Ovary (tissue), 9 donors: ENCODE measurements around the gene CRACDL. TPM values are rescaled to one million over a fixed set of nuclear protein-coding genes. Genes with fewer than 3 reads are reported as not detected.

Experiments
- DNase-seq, 5 donors: peaks; one replicate each; pipeline ENCODE4 v3.0.0-alpha.2; 2019 to 2020
- H3K27ac ChIP-seq, 2 donors: fragments of 200-600 bp; one replicate each; pipeline versions ENCODE4 v1.5.1 to v1.8.0; 2019 to 2022
- H3K27me3 ChIP-seq: fragments of 200-600 bp; one replicate; pipeline ENCODE4 v1.8.0; 2022
- H3K36me3 ChIP-seq: fragments of 200-600 bp; sonication (generic); one replicate; pipeline ENCODE4 v1.5.1; 2019
- H3K4me1 ChIP-seq: one replicate; pipeline ENCODE4 v1.8.1; 2013; ENCODE audit warnings: mild to moderate bottlenecking, moderate library complexity; ENCODE audit not compliant: insufficient read depth
- H3K4me3 ChIP-seq: fragments of 200-600 bp; sonication (generic); one replicate; pipeline ENCODE4 v1.5.1; 2017
- H3K9me3 ChIP-seq, 2 donors: fragments of 200-600 bp in 1 of 2; sonication (generic) in 1 of 2; one replicate each; pipeline versions ENCODE4 v1.5.1 to v1.8.1; 2013 to 2019; ENCODE audit warnings: mild to moderate bottlenecking in 1 of 2, moderate library complexity in 1 of 2
- CTCF ChIP-seq, 3 donors: fragments of 450-650 bp in 2 of 3; fragments of 200-600 bp in 1 of 3; IDR thresholded peaks; one replicate each; pipeline versions ENCODE4 v1.5.1 to v1.8.0; 2016 to 2022; ENCODE audit warnings: antibody characterized with exemption in 3 of 3, mild to moderate bottlenecking in 1 of 3
- EP300 ChIP-seq: sonication (generic); formaldehyde crosslinking; IDR thresholded peaks from one replicate; pipeline ENCODE4 v1.6.1; 2017; ENCODE audit warnings: antibody characterized with exemption
- POLR2A ChIP-seq: fragments of 450-650 bp; IDR thresholded peaks from one replicate; pipeline ENCODE4 v1.6.1; 2017; ENCODE audit warnings: antibody characterized with exemption, mild to moderate bottlenecking, moderate library complexity
- WGBS, 3 donors: extraction: QIAGEN DNeasy Blood & Tissue Kit in 1 of 3; methylation state at CpG; one replicate each; pipeline versions ENCODE4 v1.1.5 to v1.1.7; 2013 to 2017; 5-methylcytosine and 5-hydroxymethylcytosine counted together
- intact Hi-C, 4 donors: fragments of 100-400 bp; cut with DNase I; formaldehyde crosslinking; loops; one replicate each; pipeline versions ENCODE4 v1.11.0 to v1.15.1; 2022 to 2023
- polyA plus RNA-seq, 2 donors: library from polyadenylated mRNA; stranded (reverse); fragments of 200-250 nt in 1 of 2; fragments of 350-450 nt in 1 of 2; fragmentation: Illumina TruSeq in 1 of 2; extraction: RNeasy Lipid Tissue Mini Kit (QIAGEN cat#74804) in 1 of 2; gene quantifications; one replicate each; pipeline ENCODE4 v1.2.3, GENCODE V29; 2013 to 2014
- total RNA-seq, 7 donors: library from RNA; depleted of rRNA in 2 of 7; stranded (reverse); fragments of >200 nt in 2 of 7; fragmentation: NEBNext Ultra II Directional in 3 of 7; extraction: Animal tissue kit (Norgen Biotek cat#: 25700) in 3 of 7; gene quantifications; one replicate each; pipeline versions ENCODE4 v1.1.0 to v1.2.4, GENCODE V29; 2016 to 2023
- donor health status: DM: no; HTN: no; CAD: no; lungs with moderate emphysema.
- donor health status: DM: no; HTN: no; CAD: no.
- donor health status: Bipolar disorder and iron deficiency.
- donor health status: DM: yes; HTN: yes; CAD: no.
- donor health status: DM: no; HTN: no; CAD: no.
- donor health status: DM: yes; HTN: yes; CAD: no.

The CRACDL gene
- total and polyA plus RNA-seq, 9 donors = 1.2 to 22.4 (median 2.7) TPM

DNA sequence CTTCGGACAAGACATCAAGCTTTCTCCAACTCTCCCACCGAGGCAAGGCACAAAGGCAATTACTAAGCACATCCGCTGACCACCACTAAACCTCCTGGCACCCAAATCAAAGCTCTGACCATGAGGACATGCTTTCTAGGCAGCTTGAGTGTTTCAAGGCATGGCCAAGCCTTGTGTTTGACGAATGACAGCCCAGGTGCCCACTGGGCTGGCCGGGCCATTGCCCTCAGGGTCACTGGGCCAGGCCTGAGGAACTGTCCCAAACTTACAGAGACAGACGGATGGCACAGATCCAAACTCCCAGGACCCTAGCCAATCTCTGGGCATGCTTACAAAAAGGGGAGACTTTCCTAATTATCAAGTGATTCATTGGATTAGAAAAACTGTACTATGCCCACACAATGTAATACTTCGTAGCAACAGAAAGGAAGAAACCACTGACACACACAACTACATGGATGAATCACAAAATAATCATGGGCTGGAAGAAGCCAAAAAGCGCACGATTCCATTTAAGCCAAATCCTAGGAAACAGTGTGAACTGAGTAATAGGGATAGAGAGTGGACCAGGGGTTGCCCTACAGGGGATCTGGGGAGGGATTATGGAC lies 20.2 kb downstream of the CRACDL start:
- Histone ChIP-seq H3K27ac (no peak overlapping the region), H3K27me3 (no peaks in the 10 kb centered on the region), H3K9me3 (no peaks in the 10 kb centered on the region), H3K36me3 (no peaks in the 10 kb centered on the region), H3K4me3 (no peak overlapping the region), H3K4me1 (peaks cover 3% of the 10 kb centered on the region)
- 83 to 89% (median 85%) methylated on average over 9 of the region's 9 CpGs for WGBS, 3 donors
- DNase-seq = no peak
- TF ChIP-seq CTCF (IDR thresholded peaks at IDR 0.05) (no peak), POLR2A (no peak), EP300 (no peak)
- intact Hi-C loops = no loop called here

GRCh38 chr2:98914713-98915580 lies 21.1 kb downstream of the CRACDL start:
- H3K27ac ChIP-seq = no peak overlapping the region
- DNase-seq = no peak
- TF ChIP-seq EP300 (no peak), POLR2A (no peak), CTCF (IDR thresholded peaks at IDR 0.05) (no peak)
- H3K36me3 ChIP-seq = no peaks in the 10 kb centered on the region
- H3K27me3 ChIP-seq = no peaks in the 10 kb centered on the region
- intact Hi-C loops = no loop called here
- H3K9me3 ChIP-seq = no peaks in the 10 kb centered on the region
- H3K4me1 ChIP-seq = peaks cover 3% of the 10 kb centered on the region
- WGBS, 3 donors = 75 to 80% (median 80%) methylated on average over 10 of the region's 10 CpGs
- no peak overlapping the region for H3K4me3 ChIP-seq

DNA sequence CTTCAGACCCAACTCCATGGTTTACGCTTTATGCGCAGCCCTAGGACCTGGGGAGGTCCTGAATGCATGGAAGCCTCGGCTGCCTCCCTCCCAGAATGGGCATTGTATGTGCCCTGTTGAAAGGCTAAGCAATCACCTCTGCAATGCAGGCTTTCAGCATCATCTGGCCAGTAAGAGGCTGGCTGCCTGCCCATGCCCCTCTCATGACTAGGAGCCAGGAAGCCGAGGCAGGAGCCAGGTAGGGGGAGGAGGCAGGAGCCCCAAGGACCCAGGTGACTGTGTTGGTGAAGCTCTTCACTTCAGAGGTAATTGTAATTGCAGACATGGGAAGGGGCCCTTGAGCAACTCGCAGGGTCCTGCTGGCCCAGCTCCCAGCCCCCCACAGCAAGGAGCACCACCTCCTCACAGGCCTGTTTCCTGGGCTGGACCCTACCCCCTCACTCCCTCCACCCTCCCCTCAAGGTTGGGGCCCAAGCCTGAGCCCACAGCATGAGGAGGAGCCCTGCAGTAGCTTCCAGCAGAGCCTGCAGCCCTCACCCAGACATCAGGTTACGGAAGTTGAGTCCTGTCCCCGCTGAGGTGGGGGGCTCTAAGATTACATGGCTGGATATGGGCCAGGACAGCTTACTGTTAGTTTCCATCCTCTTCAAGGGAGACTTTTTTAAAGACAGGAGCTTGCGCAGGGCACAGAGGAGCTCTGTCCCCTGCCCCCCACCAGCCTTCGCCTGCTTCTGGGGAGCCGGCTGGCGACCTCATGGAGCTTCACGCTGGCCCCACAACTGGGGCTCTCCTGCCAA lies 21.9 kb downstream of the CRACDL start:
- Histone ChIP-seq H3K27ac (no peak overlapping the region), H3K27me3 (no peaks in the 10 kb centered on the region), H3K4me3 (no peak overlapping the region), H3K9me3 (no peaks in the 10 kb centered on the region), H3K36me3 (no peaks in the 10 kb centered on the region), H3K4me1 (peaks cover 3% of the 10 kb centered on the region)
- no peak for TF ChIP-seq EP300
- TF ChIP-seq CTCF (IDR thresholded peaks at IDR 0.05) = no peak
- TF ChIP-seq POLR2A = no peak
- no peak for DNase-seq
- intact Hi-C loops = no loop called here
- WGBS, 3 donors = 86 to 88% (median 87%) methylated on average over 11 to 12 of the region's 12 CpGs
